Transverse colon (tissue), 3 donors: ENCODE data around the gene TGFBR3L.

Experiments
- EP300 ChIP-seq: sonication (generic); formaldehyde crosslinking; IDR thresholded peaks from one replicate; pipeline ENCODE4 v1.6.1; 2017; ENCODE audit warnings: antibody characterized with exemption, low read depth
- POLR2A ChIP-seq: fragments of 450-650 bp; IDR thresholded peaks from one replicate; pipeline ENCODE4 v1.6.1; 2016; ENCODE audit warnings: antibody characterized with exemption, mild to moderate bottlenecking, moderate library complexity
- TF ChIP-seq, protein P1 (sequence below), 5 experiments: fragments of 200-600 bp in 3 of 5; fragments of 450-650 bp in 2 of 5; sonication (generic) in 3 of 5; IDR thresholded peaks; 1 replicate in 2 of 5; 2 replicates in 3 of 5; pipeline ENCODE4 v1.5.1; 2016 to 2017; ENCODE audit warnings: antibody characterized with exemption in 5 of 5, inconsistent platforms in 3 of 5, mild to moderate bottlenecking in 2 of 5, moderate library complexity in 1 of 5

DNA sequence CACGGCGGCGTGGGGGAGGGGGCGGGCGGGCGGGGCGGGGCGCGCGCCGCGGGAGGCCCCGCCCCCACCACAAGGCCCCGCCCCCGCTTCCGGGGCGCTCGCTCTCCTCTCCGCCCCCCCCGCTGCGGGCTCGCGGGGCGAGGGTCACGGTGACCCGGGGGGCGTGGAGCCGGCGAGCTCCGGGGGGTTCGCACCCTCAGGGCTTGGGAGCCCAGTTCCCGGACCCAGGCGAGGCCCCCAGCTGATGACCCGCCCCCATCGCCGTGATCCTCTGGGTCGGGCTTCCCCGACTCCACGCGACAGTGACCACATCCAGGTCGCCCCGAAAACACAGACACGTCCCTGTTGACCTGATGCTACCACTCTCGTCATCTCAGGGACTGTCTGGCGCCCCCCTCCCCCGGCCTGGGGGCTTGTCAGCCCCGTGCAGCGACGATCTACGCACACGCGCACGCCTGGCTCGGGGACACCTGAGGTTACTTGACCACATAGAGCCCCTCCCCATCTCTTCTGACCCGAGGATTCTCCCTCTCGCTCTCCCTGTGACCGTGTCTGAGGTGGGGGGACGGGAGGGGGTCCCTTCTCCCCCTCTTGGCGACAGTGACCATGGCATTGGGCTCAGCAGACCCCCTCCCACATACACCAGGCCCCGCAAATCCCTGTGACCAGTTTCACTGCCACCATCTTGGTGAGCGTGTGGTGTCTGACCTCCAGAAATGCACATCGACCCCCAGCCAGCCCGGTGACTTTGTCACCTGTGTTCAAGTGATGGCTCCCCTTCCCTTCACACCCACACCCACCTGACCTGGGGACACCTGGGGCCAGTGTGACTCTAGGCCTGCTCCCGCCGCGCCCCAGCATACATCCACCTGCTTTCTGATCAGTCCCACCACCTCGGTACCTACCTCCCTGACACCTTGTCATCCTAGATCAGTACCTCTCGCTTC, 10.3 kb upstream of the TGFBR3L start:
- TF ChIP-seq, protein P1, sequence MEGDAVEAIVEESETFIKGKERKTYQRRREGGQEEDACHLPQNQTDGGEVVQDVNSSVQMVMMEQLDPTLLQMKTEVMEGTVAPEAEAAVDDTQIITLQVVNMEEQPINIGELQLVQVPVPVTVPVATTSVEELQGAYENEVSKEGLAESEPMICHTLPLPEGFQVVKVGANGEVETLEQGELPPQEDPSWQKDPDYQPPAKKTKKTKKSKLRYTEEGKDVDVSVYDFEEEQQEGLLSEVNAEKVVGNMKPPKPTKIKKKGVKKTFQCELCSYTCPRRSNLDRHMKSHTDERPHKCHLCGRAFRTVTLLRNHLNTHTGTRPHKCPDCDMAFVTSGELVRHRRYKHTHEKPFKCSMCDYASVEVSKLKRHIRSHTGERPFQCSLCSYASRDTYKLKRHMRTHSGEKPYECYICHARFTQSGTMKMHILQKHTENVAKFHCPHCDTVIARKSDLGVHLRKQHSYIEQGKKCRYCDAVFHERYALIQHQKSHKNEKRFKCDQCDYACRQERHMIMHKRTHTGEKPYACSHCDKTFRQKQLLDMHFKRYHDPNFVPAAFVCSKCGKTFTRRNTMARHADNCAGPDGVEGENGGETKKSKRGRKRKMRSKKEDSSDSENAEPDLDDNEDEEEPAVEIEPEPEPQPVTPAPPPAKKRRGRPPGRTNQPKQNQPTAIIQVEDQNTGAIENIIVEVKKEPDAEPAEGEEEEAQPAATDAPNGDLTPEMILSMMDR (IDR thresholded peaks at IDR 0.05) = no peak
- no peak for TF ChIP-seq EP300
- TF ChIP-seq POLR2A = no peak
